SK-N-MC (cell line): ENCODE results near the gene PMPCA.

ENCODE experiments used
- EZH2 ChIP-seq: fragments of 200-600 bp; sonication (generic); IDR thresholded peaks from one replicate; pipeline ENCODE4 v1.6.1; 2017; ENCODE audit warnings: antibody characterized with exemption
- FOXP2 ChIP-seq: optimal IDR thresholded peaks from 2 replicates; pipeline ENCODE3; 2011; ENCODE audit warnings: mild to moderate bottlenecking, moderate library complexity; ENCODE audit not compliant: insufficient read depth; ENCODE audit errors: extremely low read length, control extremely low read depth
- POLR2AphosphoS5 ChIP-seq: IDR thresholded peaks from 2 replicates; pipeline ENCODE4 v1.6.1; 2012; ENCODE audit warnings: mild to moderate bottlenecking, low read depth, low read length, borderline replicate concordance

GRCh38 chr9:136395020-136395340 lies 15.5 kb upstream of the PMPCA start:
- TF ChIP-seq EZH2 (no peak), POLR2AphosphoS5 (no peak), FOXP2 (no peak)
